IPS-15b (cell line): ENCODE data around the gene SGMS1.

Source experiments
- H3K27me3 ChIP-seq: one replicate; pipeline ENCODE4 v1.6.1; 2013; ENCODE audit warnings: low read length; ENCODE audit not compliant: control insufficient read depth, insufficient read depth
- H3K36me3 ChIP-seq: one replicate; pipeline ENCODE4 v1.6.1; 2013; ENCODE audit warnings: low read length; ENCODE audit not compliant: control insufficient read depth, insufficient read depth
- H3K4me1 ChIP-seq: one replicate; pipeline ENCODE4 v1.6.1; 2013; ENCODE audit warnings: mild to moderate bottlenecking, low read length; ENCODE audit not compliant: control insufficient read depth, insufficient read depth
- H3K4me3 ChIP-seq: one replicate; pipeline ENCODE4 v1.5.1; 2013; ENCODE audit warnings: low read depth, low read length
- H3K9ac ChIP-seq: one replicate; pipeline ENCODE4 v1.6.1; 2013; ENCODE audit warnings: low read depth, mild to moderate bottlenecking, low read length
- H3K9me3 ChIP-seq: one replicate; pipeline ENCODE4 v1.6.1; 2013; ENCODE audit warnings: mild to moderate bottlenecking, low read length; ENCODE audit not compliant: control insufficient read depth, insufficient read depth

SGMS1 gene

DNA sequence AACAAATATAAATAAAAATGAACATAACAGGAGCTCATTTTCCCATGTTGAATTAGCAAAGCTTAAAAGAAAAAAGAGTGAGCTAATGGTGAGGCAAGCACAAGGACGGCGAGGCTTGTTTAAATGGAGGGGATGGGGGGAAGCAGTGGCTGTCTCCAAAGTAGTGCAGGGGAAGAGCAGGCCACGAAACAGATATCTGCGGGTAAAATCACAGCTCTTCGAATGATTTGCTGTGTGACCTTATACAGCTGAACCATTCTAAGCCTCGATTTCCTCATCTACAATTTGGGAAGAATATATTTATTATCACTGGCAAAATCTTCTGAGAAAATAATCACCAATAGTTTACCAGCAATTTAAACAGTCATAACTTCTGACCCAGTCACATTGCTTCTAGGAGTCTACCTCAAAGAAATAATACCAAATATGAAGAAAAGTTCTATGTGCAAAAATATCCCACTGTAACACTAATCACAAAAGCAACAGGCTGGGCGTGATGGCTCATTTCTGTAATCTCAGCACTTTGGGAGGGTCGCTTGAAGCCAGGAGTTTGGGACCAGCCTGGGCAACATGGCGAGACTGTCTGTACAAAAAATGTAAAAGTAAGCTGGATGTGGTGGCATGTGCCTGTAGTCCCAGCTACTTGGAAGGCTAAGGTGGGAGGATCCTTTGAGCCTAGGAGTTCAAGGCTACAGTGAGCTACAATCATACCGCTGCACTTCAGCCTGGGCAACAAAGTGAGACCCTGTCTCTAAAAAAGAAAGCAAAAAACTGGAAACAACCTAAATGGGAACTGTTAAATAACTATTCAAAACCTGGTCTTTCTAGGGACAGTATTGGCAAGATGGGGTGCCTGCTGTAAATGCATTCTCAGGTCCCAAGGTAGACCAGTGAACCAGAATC lies 309.3 kb downstream of the SGMS1 start:
- Histone ChIP-seq H3K27me3 (no peaks in the 10 kb centered on the region), H3K4me1 (no peaks in the 10 kb centered on the region), H3K9me3 (no peaks in the 10 kb centered on the region), H3K9ac (no peak overlapping the region), H3K4me3 (no peak overlapping the region), H3K36me3 (no peaks in the 10 kb centered on the region)

DNA sequence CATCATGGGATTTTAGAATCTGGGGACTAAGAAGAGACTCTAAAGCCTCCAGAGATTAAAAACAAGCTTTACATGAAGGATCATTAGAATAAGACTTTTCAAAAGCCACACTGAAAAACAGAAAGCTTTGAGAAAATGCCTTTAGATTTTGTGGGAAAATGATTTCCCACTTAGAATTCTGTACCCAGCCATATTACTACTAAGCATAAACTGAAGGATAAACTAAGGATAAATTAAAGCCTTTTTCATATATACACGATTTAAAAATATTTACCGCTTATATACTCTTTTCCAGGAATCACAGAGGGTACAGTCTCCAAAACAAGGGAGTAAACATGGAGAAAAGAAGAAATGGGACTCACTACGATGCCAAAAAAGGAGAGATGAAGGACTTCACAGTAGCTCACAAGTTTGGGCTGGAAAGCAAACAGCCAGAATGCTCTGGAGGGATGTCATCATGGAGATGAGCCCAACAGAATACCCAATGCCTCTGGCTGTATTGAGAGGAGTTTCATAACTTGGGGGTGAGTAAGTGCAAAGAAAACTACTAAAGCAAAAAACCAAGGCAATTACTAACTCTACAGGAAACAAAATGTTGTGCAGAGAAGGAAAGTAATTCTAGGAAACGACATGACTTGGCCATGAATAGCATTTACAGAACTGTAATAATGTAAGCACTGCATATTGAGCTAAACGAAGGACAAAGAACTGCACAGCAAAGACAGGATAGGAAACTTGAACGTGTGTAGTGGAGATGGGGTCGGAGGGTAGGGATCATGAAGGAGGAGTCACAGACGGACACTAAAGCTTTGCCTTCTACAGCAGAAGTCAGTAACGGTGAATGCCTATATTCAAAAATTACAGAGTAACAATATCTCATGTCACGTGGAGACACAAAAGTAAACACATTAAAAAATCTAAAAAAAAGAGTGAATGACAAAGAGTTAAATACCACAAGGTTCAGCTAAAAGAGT lies 311.0 kb downstream of the SGMS1 start:
- Histone ChIP-seq H3K27me3 (no peaks in the 10 kb centered on the region), H3K36me3 (no peaks in the 10 kb centered on the region), H3K4me3 (no peak overlapping the region), H3K4me1 (no peaks in the 10 kb centered on the region), H3K9ac (no peak overlapping the region), H3K9me3 (no peaks in the 10 kb centered on the region)

GRCh38 chr10:50310560-50311174 lies 313.1 kb downstream of the SGMS1 start:
- Histone ChIP-seq H3K4me1 (no peaks in the 10 kb centered on the region), H3K4me3 (no peak overlapping the region), H3K9ac (no peak overlapping the region), H3K9me3 (no peaks in the 10 kb centered on the region), H3K36me3 (no peaks in the 10 kb centered on the region), H3K27me3 (no peaks in the 10 kb centered on the region)

- Histone ChIP-seq H3K9me3 (no peaks in the 10 kb centered on the region), H3K4me3 (no peak overlapping the region), H3K36me3 (no peaks in the 10 kb centered on the region), H3K4me1 (no peaks in the 10 kb centered on the region), H3K9ac (no peak overlapping the region), H3K27me3 (no peaks in the 10 kb centered on the region)
Observed at GRCh38 chr10:50309342-50309741, 314.4 kb downstream of the SGMS1 start.

GRCh38 chr10:50304660-50305059 lies 319.1 kb downstream of the SGMS1 start:
- Histone ChIP-seq H3K4me3 (no peak overlapping the region), H3K9me3 (no peaks in the 10 kb centered on the region), H3K4me1 (no peaks in the 10 kb centered on the region), H3K36me3 (no peaks in the 10 kb centered on the region), H3K9ac (no peak overlapping the region), H3K27me3 (no peaks in the 10 kb centered on the region)

GRCh38 chr10:50299948-50300669 lies 323.6 kb downstream of the SGMS1 start:
- no peak overlapping the region for H3K9ac ChIP-seq
- H3K36me3 ChIP-seq = no peaks in the 10 kb centered on the region
- no peaks in the 10 kb centered on the region for H3K4me1 ChIP-seq
- no peaks in the 10 kb centered on the region for H3K9me3 ChIP-seq
- no peaks in the 10 kb centered on the region for H3K27me3 ChIP-seq
- no peak overlapping the region for H3K4me3 ChIP-seq

GRCh38 chr10:50295367-50295766 lies 328.4 kb downstream of the SGMS1 start:
- H3K4me3 ChIP-seq = no peak overlapping the region
- H3K36me3 ChIP-seq = no peaks in the 10 kb centered on the region
- H3K9ac ChIP-seq = no peak overlapping the region
- H3K9me3 ChIP-seq = no peaks in the 10 kb centered on the region
- no peaks in the 10 kb centered on the region for H3K4me1 ChIP-seq
- H3K27me3 ChIP-seq = no peaks in the 10 kb centered on the region

- no peaks in the 10 kb centered on the region for H3K4me1 ChIP-seq
- H3K9ac ChIP-seq = no peak overlapping the region
- no peaks in the 10 kb centered on the region for H3K9me3 ChIP-seq
- H3K4me3 ChIP-seq = no peak overlapping the region
- no peaks in the 10 kb centered on the region for H3K27me3 ChIP-seq
- no peaks in the 10 kb centered on the region for H3K36me3 ChIP-seq
Observed at GRCh38 chr10:50294582-50294981, 329.2 kb downstream of the SGMS1 start.

- no peaks in the 10 kb centered on the region for H3K4me1 ChIP-seq
- no peak overlapping the region for H3K4me3 ChIP-seq
- H3K27me3 ChIP-seq = no peaks in the 10 kb centered on the region
- no peaks in the 10 kb centered on the region for H3K9me3 ChIP-seq
- H3K9ac ChIP-seq = no peak overlapping the region
- H3K36me3 ChIP-seq = no peaks in the 10 kb centered on the region
Observed at GRCh38 chr10:50293513-50294313, 330.0 kb downstream of the SGMS1 start.

DNA sequence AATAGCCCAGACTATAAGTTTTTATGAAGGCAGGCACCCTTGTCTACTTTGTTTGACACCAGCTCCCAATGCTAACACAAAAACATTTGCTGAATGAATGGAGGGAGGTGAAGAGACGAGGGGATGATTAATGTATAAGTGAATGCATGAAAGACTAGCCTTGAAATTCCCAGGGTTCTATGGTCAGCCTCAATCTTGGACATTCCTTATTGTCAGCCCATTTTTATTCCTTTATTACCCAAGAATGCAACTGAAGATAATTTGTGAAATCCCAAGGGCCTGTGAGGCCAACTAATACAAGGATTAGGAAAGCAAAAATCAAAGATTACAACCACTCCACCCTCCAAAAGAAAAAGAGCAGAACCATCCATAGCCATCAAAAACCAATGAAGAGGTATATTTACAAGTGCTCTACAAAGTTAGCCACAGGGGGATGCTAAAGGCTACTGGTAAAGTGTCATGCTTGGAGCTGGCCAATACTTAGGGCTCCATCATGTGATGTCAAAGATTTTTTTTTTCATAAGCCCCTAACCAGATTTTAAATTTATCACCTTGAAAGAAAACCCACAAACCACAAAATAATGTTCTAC lies 332.4 kb downstream of the SGMS1 start:
- no peaks in the 10 kb centered on the region for H3K9me3 ChIP-seq
- no peak overlapping the region for H3K4me3 ChIP-seq
- H3K27me3 ChIP-seq = no peaks in the 10 kb centered on the region
- no peaks in the 10 kb centered on the region for H3K4me1 ChIP-seq
- no peaks in the 10 kb centered on the region for H3K36me3 ChIP-seq
- H3K9ac ChIP-seq = no peak overlapping the region
